Epithelial cell of esophagus (primary cell): ENCODE results near the gene USF2.

ENCODE experiments used
- DNase-seq: peaks from one replicate; pipeline ENCODE4 v3.0.0; 2010; ENCODE audit warnings: low read depth
- H3K4me3 ChIP-seq: 2 replicates; pipeline ENCODE4 v1.5.1; 2011; ENCODE audit warnings: mild to moderate bottlenecking, low read length, control low read depth
- TF ChIP-seq, protein P1 (sequence below): IDR thresholded peaks from 2 replicates; pipeline ENCODE4 v1.5.1; 2011; ENCODE audit warnings: low read depth, mild to moderate bottlenecking, low read length, control low read depth, inconsistent platforms; ENCODE audit not compliant: insufficient read depth; ENCODE audit errors: missing control alignments

Gene USF2

GRCh38 chr19:35310811-35311465, 42.2 kb downstream of the USF2 start:
- TF ChIP-seq, protein P1, sequence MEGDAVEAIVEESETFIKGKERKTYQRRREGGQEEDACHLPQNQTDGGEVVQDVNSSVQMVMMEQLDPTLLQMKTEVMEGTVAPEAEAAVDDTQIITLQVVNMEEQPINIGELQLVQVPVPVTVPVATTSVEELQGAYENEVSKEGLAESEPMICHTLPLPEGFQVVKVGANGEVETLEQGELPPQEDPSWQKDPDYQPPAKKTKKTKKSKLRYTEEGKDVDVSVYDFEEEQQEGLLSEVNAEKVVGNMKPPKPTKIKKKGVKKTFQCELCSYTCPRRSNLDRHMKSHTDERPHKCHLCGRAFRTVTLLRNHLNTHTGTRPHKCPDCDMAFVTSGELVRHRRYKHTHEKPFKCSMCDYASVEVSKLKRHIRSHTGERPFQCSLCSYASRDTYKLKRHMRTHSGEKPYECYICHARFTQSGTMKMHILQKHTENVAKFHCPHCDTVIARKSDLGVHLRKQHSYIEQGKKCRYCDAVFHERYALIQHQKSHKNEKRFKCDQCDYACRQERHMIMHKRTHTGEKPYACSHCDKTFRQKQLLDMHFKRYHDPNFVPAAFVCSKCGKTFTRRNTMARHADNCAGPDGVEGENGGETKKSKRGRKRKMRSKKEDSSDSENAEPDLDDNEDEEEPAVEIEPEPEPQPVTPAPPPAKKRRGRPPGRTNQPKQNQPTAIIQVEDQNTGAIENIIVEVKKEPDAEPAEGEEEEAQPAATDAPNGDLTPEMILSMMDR, result no peak
- no peak for DNase-seq
- H3K4me3 ChIP-seq, result no peak overlapping the region

DNA sequence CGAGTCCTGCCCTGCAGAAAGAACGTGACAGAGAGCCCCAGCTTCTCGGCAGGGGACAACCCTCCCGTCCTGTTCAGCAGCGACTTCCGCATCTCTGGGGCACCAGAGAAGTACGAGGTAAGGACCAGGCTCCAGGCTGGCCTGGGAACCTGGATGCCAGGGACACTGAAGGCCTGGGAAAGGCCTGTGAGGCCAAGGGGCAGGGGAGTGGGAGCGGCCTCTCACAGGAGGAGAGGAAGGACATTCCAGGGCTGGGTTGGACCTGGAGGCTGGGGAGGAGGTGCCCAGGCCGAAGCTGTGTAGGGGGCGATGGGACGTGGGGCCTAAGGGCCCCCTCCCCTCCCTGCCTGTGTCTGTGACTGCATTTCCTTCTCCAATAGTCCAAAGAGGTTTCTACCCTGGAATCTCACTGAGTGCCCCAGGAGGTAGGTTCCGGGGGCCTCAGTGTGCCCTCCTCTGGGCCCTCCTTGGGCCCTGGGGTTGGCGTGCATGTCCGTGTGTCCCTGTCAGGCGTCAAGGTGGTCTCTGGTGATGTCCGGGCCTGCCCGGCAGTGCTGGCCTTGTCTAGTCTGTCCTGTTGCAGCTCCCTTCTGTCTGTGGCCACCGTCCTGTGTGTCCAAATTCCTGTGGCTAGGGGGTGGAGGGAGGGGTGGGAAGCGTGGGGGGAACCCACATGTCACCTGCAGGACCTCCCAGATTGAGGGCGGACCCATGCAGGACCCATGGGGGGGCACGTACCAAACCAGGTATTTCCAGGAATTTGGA, 43.3 kb downstream of the USF2 start:
- TF ChIP-seq, protein P1, result no peak
- no peak for DNase-seq
- no peak overlapping the region for H3K4me3 ChIP-seq

DNA sequence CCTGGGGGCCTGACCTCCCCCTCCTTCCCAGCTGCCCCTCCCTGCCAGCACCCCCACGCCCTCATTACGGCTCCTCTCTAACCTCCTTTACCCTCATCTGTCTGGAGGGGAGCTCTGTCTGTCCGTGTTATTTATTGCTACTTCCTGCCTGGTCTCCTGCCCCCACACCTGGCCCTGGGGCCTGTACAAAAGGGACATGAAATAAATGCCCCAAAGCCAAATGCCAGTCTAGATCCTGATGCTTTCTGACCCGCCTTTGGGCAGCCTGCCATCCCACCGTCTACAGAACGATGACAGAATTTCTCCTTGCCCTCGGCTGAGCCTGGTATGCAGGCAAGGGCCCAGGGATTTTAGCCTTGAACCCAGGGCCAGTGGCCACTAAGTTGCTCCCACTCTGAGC, 44.8 kb downstream of the USF2 start:
- TF ChIP-seq, protein P1, result no peak
- no peak overlapping the region for H3K4me3 ChIP-seq
- DNase-seq, result no peak

DNA sequence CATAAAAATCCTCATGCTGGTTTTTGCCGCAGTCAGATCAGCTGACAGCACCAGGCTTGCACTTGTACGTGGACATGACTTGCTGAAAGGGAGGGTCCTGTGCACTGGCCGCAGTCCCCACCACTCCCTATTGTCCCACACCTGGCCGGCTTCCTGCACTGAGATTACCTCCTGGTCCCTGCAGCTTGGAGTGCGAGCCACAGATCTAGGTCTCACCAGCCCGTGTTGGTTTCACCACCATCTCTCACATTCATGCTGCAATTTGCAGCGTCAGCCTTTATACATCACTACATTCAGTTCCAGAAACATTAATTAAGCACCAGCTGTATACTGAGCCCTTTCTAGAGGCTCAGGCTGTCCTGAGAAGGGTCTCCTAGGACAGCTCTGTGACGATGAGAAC, 45.3 kb downstream of the USF2 start:
- H3K4me3 ChIP-seq, result no peak overlapping the region
- TF ChIP-seq, protein P1, result no peak
- DNase-seq, result no peak

DNA sequence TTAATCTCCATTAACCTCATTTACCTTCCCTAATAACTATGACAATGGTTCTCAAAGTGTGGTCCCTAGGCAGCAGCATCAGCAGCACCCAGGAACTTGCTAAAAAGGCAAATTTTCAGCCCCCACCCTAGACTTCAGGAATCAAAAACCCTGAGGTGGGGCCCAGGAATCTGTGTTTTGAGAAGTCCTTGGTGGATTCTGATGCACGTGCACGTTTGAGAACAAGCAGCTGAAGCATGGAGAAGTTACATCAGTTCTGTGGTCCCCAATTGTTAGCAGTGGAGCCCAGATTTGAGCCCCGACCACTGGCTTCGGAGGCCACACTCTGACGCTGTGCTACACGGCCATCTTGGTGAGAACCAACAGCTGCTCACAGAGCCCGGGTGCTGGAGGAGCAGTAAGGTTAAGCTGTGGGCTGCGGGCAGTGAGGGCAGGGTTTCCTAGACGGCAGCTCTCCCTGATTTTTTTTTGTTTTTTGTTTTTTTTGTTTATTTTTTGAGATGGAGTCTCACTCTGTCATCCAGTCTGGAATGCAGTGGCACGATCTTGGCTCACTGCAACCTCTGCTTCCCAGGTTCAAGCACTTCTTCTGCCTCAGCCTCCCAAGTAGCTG, 46.2 kb downstream of the USF2 start:
- DNase-seq, result no peak
- TF ChIP-seq, protein P1, result no peak
- H3K4me3 ChIP-seq, result no peak overlapping the region

DNA sequence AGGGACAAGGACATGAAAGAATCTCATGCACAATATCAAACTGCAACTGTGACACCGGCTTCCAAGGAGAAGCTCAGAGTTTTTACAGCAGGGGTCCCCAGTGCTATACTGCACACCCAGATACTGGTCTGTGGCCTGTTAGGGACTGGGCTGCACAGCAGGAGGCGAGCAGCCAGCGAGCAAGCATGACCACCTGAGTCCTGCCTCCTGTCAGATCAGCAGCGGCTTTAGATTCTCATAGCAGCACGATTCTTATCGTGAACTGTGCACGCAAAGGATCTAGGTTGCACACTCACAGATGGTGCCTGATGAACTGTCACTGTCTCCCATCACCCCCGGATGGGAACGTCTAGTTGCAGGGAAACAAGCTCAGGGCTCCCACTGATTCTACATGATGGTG, 47.1 kb downstream of the USF2 start:
- TF ChIP-seq, protein P1, result no peak
- no peak for DNase-seq
- no peak overlapping the region for H3K4me3 ChIP-seq
